H1 (cell line): ENCODE results near the gene MESD. TPM values are rescaled to one million over a fixed set of nuclear protein-coding genes. Genes with fewer than 3 reads are reported as not detected.

Experiments used
- KDM4A ChIP-seq: IDR thresholded peaks from one replicate; pipeline ENCODE4 v1.7.1; 2012; ENCODE audit warnings: low read depth, mild to moderate bottlenecking, moderate library complexity, low read length, inconsistent platforms; ENCODE audit not compliant: severe bottlenecking
- RNF2 ChIP-seq: fragments of 200-900, 300-1000 bp; sonication (generic); IDR thresholded peaks from 2 replicates; pipeline ENCODE4 v1.7.1; 2016; ENCODE audit warnings: borderline replicate concordance, low read depth, mild to moderate bottlenecking, antibody characterized with exemption, low read length; ENCODE audit not compliant: poor library complexity, severe bottlenecking; ENCODE audit errors: missing control alignments
- SIN3A ChIP-seq, 2 experiments: IDR thresholded peaks in 1 of 2; conservative IDR thresholded peaks in 1 of 2; 2 replicates each; pipeline ENCODE4 v1.6.1; 2011 to 2012; ENCODE audit warnings: low read length in 2 of 2, improper control_type of control experiment in 1 of 2, low read depth in 1 of 2, mild to moderate bottlenecking in 1 of 2
- SUZ12 ChIP-seq: fragments of 200-600 bp; sonication (generic); IDR thresholded peaks from 2 replicates; pipeline ENCODE4 v1.6.1; 2012; ENCODE audit warnings: mild to moderate bottlenecking, inconsistent platforms, low read length, moderate library complexity, mixed read lengths
- TAF1 ChIP-seq: IDR thresholded peaks from 2 replicates; pipeline ENCODE4 v1.6.1; 2011; ENCODE audit warnings: mild to moderate bottlenecking, low read depth, low read length
- polyA plus RNA-seq, 7 experiments: library from polyadenylated mRNA; depleted of rRNA in 3 of 7; stranded (reverse) in 5 of 7; unstranded in 2 of 7; fragments of >200 nt in 5 of 7; fragments of 200-250 nt in 2 of 7; gene quantifications; 1 replicate in 5 of 7; 2 replicates in 1 of 7; 4 replicates in 1 of 7; pipeline versions ENCODE4 v1.2.1 to v1.2.3, GENCODE V29; 2011 to 2013; ENCODE audit warnings: missing spikeins in 2 of 7, mixed read lengths in 2 of 7
- total RNA-seq: library from RNA; stranded (reverse); fragmentation: NEBNext Ultra II Directional; extraction: Animal tissue kit (Norgen Biotek cat#: 25700); gene quantifications from 2 replicates; pipeline ENCODE4 v1.2.1, GENCODE V29; 2021

Gene MESD
- total and polyA plus RNA-seq, 2 of the 8 experiments (the other 6 are each of a cell fraction or from before 2014, with no cell fraction given) = 11.0 to 28.3 TPM

- no peak for TF ChIP-seq KDM4A
- peak in 1 of 2 experiments; percentile 26; a peak in 1 of 4 replicates for TF ChIP-seq SIN3A (conservative IDR thresholded peaks at IDR 0.05 in 1 of 2, IDR thresholded peaks at IDR 0.05 in 1 of 2; ENCODE audit: low read depth in 1 of 2, low read length in 2 of 2)
- no peak for TF ChIP-seq RNF2
- no peak for TF ChIP-seq TAF1
- no peak for TF ChIP-seq SUZ12
Measured at GRCh38 chr15:80989081-80989517, 520 bp downstream of the MESD start (continued).
